HL-60/S4 treated with retinoic acid at 250 ng/mL for 4 days and 3 days (cell line): ENCODE measurements around the gene TMEM141.

Source experiments
- in situ Hi-C: fragments of 300-500 bp; cut with MboI; formaldehyde crosslinking; loops from 2 replicates; pipeline ENCODE4 v1.7.0; 2022; ENCODE audit warnings: low sequenced_read_pairs

Gene TMEM141

DNA sequence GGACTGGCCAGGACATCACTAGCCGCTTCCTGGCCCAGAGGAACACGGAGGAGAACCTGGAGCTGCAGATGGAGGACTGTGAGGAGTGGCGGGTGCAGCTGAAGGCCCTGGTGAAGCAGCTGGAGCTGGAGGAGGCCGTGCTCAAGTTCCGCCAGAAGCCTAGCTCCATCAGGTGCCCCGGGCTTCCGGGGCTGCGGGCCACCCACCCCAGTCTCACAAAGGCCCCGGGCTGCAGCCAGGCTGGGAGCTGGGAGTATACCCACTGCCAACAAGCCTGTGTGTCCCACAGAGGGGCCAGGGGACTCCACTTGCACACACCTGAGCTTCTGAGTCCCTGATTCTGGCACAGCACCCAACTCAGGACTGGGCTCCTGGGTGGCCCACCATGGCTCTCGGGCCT, 14.9 kb downstream of the TMEM141 start:
- in situ Hi-C loops = no loop called here

DNA sequence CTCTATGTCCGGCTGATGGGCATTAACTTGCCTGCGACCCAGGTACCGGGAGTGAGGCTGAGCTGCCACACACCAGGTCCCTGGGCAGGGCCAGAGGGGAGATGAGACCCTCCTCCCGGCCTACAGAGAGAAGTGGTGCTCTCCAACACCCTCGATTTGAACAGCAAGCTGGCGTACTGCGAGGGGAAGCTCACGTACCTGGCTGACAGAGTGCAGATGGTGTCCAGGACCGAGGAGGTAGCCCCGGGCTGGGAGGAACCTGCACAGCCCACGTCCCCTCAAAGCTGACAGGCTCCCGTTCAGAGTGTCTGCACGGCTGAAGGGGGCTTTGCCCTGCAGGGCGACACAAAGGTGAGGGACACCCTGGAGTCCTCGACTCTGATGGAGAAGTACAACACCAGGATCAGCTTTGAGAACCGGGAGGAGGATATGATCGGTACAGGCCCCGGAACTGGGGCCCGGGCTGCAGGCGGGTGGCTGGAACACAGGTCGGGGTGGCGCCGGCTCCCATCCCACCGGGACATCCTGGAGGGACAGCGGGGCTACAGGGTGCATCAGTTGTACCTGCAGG, 15.6 kb downstream of the TMEM141 start:
- in situ Hi-C loops = no loop called here

DNA sequence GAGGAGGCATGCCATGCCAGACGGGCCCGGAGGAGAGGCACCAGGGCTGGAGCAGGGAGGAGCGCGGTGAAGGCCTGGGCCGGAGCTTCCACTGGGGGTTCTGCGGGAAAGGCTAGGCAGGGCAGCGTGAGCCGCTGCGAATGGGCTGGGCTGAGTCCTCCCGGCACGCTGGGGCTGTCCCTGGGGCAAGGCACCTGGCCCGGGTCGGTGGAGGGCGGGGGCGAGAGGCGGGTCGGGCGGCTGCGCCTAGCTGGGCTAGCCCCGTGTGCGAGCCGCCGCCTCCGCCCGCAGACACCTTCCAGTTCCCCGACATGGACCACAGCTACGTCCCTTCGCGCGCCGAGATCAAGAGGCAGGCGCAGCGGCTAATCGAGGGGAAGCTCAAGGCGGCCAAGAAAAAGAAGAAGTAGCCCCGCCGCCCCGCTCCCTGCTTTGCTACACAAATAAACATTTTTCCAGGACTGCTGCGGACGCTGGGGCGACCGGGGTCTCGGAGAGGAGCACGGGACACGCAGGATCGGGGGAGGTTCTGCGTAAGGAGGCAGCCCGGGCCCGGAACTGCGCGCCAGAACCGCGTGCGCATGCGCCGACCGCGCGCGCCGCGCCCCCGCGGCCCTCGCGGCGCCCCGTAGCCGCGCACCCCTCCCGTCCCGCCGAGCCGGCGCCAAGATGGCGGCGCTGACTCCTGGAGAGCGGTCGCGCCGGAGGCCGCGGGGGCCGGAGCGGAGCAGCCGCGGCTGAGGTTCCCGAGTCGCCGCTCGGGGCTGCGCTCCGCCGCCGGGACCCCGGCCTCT, 16.3 kb downstream of the TMEM141 start, which contains the start of gene RABL6:
Gene RABL6 (plus strand): TSS at position 668 of the 794 bp plus-strand sequence. CDS start 249 bp downstream, outside the sequence.
- in situ Hi-C loops = no loop called here

DNA sequence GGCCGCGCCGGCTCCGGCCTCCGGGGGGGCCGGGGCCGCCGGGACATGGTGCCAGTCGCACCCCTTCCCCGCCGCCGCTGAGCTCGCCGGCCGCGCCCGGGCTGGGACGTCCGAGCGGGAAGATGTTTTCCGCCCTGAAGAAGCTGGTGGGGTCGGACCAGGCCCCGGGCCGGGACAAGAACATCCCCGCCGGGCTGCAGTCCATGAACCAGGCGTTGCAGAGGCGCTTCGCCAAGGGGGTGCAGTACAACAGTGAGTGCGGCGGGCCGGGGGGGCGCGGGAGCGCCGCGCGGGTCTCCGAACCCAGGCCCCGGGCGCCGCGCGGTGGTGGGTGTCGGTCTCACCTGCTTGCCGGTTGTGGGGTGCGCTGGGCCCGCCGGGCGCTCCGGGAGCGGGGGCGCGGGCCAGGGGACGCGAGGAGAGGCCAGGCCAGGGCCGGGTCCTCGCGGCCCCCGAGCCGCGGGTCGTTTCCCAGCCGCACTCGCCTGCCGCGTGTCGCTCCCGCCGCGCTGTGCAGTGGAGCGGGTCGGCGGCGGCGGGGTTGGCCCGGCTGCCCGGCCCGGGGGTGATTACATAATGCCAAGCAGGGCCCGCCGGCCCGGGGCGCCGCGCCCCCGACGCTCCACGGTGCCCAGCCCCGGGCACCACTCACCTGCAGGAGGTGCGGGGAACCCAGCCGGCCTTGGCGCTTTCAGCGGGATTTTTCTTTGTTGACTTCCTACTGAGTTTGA, 17.1 kb downstream of the TMEM141 start:
- in situ Hi-C loops = no loop called here

DNA sequence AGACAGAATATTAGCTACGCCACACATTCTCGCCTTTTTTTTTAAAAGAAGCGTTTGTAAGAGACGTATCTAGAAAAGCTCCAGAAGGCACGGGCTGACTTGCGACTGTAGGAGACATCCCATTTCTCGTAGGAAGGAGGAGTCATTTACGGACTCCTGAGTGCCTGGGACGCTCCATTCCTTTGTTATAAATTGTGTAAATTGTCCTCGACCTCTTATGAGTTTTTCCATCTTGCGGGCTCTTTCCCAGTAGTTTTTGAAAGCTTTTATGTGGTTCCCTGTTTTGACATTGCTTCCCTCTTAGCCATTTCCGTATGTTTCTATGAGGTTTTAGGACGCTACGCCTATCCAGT, 17.6 kb downstream of the TMEM141 start:
- in situ Hi-C loops = no loop called here

DNA sequence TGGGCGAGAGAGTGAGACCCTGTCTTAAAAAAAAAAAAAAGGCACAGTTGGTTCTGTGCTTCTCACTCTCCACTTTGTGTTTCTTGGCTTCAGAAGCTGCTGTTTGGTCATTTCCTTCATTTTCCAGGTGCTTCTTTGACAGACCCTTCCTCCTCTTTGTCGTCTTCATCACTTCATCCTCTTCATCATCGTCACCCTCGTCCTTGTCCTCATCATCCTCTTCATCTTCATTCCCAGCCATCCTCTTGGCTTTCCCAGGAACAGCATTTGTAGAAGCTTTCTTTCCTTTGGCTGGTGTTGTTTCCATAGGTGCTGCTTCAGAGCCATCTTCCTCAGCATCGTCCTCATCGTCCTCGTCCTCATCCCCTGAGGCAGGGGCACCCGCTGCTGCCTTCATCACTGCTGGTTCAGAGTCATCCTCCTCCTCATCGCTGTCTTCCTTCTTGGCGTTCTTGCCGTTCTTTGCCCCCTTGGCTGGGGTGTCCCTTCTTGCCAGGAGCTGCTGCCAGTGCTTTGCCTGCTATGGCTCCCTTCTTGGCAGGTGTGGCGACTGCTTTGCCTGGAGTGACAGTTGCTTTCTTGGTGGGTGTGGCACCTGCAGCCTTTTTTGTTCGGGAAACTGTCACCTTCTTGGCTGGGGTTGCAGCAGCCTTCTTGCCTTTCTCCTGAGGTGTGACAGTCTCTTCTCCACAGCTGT, 23.7 kb downstream of the TMEM141 start:
- in situ Hi-C loops = no loop called here

DNA sequence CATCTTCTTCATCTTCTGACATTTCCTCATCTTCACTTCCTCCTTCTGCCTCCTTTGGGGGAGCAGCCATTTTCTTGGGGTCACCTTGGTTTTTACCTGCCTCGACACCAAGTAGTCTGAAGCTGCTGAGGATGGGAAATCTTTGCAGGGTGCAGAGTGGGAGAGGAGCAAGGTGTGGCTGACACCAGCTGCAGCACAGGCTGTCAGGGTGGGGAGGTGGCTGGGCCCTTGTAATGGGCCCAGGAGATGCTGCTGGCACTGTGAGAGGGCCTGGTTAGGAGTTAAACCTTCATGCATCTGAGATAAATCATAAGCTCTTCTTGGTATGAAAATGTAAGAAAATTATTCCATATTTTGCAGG, 24.3 kb downstream of the TMEM141 start:
- in situ Hi-C loops = no loop called here

DNA sequence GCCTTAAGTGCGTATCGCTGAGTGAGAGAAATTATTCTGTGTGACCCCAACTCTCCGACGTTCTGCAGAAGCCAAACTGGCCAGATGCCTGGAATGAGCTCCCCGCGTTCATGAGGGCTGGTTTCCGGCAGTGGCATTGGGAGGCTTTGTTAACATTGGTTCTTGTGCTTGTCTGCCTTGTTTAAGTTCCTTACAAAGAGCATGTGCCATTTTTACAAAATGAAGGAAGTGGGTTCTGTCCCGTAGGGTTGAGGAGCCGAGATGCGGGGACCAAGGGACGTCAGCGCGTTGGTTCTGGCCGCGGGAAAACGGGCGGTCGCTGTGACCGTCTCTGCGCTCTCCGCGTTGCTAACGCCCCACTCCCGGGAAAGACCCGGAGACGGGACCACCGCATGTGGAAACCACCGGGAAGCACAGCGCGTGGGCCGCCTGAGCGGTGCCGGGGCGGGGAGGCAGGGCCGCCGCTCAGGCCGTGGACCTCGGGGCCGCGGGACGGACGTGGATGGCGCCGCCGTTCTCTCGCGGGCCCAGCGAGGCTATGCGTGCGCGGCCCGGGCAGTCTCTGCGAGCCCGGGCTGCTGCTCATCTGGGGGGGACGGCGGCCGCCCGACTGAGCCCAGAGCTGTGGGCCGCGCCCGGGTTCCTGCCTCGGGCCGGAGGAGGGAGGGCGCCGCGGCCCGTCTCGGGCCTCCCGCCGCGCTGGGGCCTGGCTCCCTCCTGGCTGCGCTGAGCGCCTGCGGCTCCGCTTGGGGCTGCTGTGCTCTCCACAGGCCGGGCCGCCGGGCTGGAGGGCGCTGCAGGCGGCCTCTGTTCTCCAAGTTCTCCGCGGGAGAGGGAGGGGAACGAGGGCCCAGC, 30.1 kb downstream of the TMEM141 start:
- in situ Hi-C loops = no loop called here

DNA sequence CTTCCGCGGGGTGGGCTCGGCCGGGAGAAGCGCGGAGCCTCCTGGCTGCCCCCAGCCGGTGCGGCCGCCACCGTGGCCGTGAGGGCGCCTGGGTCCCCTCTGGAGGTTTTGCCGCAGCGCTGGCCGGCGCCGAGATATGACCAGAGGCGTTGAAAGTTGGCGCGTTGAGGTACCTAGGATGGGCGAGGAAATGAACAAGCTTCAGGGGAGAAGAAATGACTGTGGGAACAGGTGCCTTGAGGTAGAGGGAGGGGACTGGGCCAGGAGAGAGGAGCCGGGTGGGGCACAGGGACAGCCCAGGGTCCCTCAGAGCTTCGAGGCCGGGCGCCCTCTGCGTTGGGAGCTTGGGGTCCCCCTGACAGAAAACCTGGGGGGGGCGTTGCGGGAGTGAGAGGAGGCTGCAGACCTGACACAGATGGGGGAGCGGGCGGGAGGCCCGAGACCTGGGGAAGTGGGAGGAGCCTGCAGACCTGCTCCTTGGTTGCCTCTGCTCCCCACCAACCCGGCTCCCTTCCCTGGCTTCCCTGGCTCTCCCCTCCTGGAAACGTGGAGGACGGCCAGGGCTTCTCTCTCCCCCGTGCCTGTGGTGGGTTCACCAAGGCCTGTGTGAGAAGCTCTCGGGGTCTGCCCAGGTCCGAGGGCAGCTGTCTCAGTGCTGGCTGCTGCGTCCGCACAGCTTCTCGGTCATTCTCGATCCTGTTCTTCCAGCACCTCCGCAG, 30.8 kb downstream of the TMEM141 start:
- in situ Hi-C loops = no loop called here

DNA sequence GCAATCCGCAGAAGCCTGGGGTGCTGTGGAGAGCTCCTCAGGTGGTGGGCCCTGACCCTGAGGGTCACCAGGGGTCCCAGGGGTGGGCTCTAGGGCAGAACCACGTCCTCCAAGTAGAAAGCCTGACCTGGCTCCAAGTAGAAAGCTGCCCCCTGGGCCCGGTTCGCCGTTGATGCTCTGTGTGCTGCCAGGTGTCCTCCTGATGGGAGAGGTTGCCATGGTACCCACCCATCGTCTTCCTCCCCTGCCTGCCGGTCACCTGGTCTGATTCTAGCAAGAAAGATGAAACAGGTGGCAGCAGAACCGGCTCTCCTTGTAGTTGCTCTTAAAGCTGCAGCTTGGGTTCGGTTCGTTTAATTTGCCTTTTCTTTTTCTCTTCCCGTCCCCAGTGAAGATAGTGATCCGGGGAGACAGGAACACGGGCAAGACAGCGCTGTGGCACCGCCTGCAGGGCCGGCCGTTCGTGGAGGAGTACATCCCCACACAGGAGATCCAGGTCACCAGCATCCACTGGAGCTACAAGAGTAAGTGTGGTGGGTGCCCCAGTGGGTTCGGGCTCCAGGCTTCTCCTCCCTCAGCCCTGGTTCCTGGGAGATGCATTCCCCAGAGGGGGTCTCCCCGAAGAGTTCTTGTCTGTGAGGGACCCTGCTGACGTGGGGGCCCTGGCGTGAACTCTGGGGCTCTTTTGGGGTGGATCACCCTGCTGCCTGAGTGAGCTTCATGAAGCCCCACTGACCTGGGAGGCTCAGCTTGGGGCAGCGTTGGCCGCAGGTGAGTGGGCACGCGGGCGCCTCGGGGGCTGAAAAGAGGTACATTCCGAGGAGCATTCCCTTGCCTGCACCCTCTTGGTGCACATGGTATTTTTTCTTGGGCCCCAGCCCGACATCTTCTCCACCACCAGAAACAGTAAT, 32.2 kb downstream of the TMEM141 start:
- in situ Hi-C loops = no loop called here

DNA sequence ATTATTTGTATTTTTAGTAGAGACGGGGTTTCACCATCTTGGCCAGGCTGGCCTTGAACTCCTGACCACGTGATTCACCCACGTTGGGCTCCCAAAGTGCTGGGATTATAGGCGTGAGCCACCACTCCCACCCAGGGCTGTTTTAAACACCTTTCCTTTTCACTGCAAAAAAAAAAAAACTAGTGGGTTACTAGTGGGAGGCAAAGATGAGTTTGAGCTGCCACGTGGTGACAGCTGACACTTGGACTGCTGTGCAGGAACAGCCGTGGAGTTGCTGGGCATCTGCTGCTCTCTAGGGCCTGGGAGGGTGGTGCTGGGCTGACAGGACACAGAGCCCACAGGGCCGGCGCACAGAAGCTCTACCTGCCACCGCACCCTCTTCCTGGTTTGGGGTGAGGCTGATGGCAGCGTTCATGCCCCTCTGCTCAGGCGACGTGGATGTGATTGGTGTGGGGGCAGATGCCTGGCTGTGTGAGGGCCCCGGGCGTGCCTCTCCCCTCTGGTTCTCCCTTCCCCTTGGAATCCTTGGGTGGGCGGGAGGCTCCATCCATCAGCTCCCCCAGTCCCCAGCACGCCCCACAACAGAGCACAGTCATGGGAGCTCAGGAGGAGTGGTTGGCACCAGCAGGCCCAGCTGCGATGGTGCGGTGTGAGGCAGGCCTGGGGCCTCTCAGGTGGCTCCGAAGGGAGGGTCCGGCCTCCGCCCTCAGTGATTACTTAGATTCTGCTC, 33.5 kb downstream of the TMEM141 start:
- in situ Hi-C loops = no loop called here

DNA sequence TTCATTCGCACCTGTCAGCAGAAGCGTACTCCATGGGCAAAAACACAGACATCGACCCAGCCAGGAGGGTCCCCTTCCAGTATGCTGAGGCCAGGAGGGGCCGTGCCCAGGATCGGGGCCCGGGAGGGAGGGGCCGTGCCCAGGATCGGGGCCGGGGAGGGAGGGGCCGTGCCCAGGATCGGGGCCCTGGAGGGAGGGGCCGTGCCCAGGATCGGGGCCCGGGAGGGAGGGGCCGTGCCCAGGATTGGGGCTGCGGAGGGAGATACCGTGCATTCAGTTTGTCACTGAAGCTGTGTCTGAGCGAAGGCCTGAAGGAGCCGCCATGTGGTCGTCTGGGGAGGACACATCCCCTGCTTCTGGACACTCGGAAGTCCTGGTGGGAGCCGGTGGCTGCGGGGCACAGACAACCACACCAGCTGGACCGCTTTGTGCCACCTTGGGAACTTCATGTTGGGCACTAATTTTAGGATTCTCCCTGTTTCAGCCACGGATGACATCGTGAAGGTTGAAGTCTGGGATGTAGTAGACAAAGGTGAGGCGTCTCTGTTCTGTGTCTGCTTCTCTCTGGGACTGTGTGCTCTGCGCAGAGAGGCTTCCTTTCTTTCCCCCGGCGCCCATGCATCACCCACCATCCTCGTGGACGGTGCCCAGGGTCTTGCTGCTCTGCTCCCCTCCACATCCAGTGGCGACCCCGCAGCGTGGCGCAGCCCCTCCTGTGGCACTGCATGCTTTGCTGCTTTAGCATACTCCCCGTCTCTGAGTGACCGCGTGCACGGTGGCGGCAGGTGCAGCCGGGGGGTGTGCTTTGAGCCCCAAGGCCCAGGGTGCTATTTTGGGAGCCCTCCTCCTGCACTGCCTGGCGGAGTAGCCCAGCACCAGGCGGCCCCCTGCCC, 34.4 kb downstream of the TMEM141 start:
- in situ Hi-C loops = no loop called here

DNA sequence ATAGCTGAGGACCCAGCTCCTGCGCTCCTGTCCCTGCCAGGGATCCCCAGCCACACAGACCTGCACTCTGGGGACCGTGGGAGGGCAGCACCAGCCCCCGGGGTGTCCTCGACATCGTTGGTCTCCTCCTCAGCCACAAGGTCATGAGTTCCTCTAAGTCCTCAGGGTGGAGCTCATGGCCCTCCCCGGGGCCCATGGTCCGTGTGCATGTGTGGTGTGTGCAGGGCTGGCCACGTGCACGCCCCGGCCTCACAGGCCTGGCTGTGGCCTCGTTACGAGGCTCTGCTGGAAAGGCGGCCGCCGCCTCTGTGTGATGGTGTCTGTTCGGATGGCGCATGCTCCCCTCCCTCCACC, 35.0 kb downstream of the TMEM141 start:
- in situ Hi-C loops = no loop called here

DNA sequence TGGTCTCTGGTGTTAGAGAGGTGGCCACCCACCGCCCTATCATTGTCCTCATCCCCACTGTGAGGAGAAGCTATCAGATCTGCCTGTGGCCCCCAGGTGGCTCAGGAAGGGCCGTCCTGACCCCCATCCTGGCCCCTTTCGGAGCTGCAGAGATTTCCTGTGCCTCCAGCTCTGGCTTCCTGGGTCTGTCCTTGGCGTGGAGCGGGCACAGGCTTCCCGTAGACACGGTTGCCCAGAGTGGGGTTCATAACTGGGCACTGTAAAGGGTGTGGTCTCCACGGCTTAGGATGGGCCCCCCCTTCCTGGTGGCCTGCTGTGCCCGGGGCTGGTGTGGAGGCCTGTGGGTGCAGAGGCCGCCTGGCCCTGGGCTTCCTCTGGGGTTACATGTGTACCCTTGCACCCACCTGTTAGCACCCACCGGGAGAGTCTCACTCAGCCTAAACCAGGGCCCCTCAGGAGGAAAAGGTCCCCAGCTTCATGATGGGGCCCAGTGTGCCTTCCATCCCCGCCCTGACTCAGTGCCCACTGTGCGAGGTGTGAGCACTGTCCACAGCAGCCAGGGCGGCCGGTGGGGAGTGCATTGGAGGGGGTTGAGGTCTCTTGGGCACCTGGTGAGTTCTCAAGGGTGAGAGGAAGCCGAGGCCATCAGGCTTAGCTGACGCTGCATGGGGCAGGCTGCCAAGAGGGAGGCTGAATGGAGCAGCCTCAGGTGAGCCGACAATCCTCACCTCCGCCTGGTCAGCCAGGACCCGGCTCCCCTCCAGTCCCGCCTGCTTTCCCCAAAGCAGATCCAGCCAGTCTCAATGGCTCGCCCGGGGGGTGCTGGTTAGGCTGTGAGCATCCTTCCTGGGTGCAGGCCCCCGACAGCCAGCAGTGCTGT, 35.8 kb downstream of the TMEM141 start:
- in situ Hi-C loops = no loop called here

DNA sequence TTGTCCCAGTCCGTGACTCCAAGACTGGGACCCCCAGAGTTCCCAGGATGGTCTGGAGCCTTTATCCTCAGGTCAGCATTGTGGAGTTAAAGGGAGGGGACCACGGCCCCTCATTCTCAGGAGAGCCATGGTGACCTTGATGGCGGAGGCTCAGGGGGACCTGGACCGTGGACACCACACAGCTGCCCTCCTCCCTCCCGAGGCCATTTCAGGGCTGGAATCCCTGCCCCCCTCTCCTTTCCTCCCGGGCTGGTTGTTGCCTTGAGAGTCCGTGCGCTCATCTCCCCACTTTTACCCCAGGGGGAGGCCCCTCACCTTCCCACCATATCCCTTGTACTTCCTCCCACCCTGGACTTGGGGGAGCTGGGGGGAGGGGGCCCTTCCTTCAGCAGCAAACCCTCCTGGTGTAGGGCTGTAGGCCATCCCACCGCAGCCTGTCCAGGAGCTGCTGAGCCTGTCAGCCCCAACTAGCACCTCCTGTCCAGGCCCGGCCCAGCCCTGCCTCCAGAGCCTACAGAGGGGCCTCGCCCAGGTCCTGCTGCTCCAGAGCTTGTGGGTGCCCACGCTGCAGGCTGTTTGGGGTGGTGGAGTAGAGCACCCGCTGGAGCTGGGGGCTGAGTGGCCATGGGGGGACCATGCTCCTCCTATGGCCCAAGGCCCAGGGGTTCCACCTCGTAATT, 36.8 kb downstream of the TMEM141 start:
- in situ Hi-C loops = no loop called here
